GM15510 (cell line): Measurements from ENCODE around the gene LHX5.

Source experiments
- POLR2A ChIP-seq: IDR thresholded peaks from 3 replicates; pipeline ENCODE4 v1.6.1; 2011; ENCODE audit warnings: borderline replicate concordance; ENCODE audit not compliant: insufficient read length; ENCODE audit errors: extremely low read depth

Gene LHX5

DNA sequence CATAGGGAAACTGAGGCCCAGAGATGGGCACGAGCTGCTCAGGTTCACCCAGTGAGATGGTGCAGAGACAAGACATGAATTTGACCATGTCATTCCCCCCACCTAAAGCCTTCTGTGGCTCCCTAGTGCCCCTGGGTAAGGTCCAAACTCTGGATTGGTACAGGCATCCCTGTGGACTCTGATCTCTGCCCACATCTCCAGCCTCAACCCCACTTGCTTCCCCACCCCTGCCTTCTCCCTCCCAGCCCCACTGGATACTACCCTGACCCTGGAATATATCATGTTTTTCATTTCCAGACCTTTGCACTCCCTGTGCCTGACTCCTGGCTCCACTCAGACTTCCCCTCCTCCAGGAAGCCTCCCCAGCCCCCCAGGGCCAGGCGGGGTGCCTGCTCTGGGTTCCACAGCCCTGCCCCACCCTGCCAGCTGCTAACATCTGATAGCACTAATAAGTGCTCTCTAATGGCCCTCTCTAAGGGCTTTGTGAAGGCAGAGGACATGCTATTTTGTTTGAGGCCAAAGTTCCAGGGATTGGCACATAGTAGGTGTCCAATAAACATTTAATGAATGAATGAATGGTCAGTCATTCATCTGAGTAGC, 50.6 kb downstream of the LHX5 start:
- no peak for TF ChIP-seq POLR2A

DNA sequence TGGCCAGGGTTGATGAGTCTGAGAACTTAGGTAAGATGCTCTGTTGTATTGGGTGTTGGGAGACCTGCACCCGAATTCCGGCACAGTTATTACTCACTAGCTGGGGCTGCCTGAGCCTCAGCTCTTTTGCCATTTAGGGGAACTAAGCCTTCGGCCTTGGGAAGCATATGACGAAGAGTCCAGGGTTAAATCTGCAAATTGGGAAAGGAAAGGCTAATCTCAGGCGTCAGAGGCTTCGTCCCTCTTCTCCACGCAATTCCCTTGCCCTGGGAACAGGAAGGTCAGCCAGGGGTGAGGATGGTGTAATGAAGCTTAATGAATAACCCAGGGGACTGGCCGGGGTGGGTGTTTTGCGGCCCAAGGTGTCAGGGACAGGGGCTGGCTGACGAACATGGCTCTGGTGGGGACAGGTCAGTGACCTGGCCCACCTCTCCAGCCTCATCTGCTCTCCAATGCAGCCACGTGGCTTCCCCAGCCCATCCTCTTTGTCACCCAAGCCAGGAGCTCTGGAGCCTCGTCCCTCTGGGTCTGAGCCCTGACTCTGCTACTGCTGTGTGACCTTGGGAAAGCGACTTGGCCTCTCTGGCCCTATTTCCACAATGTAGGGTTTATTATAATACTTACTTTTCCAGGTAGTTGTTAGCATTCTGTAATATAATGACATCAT, 53.3 kb downstream of the LHX5 start:
- no peak for TF ChIP-seq POLR2A

DNA sequence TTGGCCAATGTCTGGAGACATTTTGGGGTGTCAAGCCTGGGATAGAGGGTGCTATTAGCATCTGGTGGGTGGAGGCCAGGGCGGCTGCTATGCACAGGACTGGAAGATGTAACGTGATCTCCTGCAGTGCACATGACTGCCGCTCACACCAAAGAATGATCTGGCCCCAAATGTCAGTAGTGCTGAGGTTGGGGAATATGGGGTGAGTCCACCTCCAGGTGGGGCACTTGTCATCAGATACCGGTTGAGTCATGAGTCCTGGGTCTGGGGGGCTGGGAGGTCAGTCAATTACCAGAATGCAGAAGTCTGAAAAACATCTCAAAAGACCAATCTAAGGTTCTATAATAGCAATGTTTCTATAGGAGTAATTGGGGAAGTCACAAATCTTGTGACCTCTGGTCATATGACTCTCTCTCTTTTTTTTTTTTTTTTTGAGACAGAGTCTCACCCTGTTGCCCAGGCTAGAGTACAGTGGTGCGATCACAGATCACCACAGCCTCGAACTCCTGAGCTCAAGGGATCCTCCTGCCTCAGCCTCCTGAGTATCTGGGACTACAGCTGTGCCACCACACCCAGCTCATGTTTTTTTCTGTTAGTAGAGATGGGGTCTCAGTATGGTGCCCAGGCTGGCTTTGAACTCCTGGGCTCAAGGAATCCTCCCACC, 55.4 kb downstream of the LHX5 start:
- TF ChIP-seq POLR2A = no peak

DNA sequence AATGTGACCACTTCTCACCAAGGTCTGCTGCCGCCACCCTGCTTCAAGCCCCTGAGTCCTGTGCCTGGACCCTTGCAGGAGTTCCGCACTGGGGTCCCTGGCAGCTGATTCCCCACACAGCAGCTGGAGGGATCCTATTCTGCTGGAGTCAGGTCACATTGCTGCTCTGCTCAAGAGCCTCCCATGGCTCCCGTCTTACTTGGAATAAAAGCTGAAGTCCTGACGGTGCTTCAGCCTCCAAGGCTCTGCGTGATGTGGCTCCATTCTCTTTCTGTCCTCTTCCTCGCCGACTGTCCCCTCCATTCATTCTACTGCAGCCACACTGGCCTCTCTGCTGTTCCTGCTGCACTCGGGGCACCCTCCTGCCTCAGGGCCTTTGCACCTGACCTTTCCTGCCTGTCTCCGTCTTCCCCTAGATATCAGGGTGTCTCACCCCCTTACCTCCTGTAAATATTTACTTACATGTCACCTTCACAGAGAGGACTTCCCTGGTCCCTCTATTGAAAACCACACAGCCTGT, 57.1 kb downstream of the LHX5 start:
- TF ChIP-seq POLR2A = no peak

DNA sequence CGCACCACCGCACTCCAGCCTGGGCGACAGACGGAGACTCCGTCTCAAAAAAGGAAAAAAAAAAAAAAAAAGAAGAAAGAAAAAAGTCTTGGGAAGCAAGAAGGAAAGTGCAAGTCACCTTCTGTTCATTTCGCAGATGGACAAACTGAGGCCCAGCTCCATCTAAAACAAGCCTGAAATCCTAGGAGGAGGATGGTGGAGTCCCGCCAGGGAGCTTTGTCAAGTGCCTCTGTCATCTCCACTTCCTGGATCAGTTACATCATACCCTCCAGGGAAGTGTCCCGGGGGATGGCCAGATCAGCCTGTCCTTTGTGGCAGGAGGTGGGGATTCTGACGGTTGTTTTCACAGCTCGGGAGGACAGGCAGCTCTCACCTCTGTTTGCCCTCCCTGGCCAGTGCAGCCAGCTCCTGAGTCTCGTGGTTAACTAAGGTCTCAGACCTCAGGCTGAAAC, 58.2 kb downstream of the LHX5 start:
- TF ChIP-seq POLR2A = no peak
